ENCODE results near the gene CNN1.

CNN1 gene

DNA sequence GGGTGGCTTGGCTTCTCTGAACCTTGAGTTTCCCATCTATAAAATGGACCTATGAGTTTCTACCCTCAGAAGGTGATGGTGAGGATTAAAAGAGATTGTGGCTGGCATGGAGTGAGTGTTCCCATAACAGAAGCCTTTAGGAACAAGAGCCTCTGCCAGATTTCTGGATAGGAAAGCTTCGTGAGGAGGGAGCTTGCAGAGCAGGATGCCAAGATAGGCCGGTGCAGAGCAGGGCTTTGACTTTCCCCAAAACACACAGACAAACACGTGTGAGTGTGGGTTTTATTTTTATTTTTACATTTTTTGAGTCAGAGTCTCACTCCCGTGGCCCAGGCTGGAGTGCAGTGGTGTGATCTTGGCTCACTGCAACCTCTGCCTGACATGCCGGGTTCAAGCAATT lies 3.7 kb upstream of the CNN1 start:
- no peak overlapping the region for H3K23ac ChIP-seq (ENCODE audit: low read length in 2 of 2)
- no peak overlapping the region for H4K8ac ChIP-seq (ENCODE audit: low read length)
- no peak overlapping the region for H3K27ac ChIP-seq (ENCODE audit: low read length, poor library complexity, severe bottlenecking)
- peaks cover 4% of the 10 kb centered on the region for H3K79me1 ChIP-seq (replicated peaks; ENCODE audit: low read length, poor library complexity, severe bottlenecking)
- peak overlapping the region; percentile 15 for H3K9ac ChIP-seq (ENCODE audit: low read length)
- H3K27me3 ChIP-seq (ENCODE audit: control insufficient read depth in 1 of 2, insufficient read depth in 1 of 2, low read length in 2 of 2): peaks cover 0 to 8% of the 10 kb centered on the region in 2 experiments
- H2BK120ac ChIP-seq (ENCODE audit: low read depth, low read length): no peak overlapping the region
- H3K4me1 ChIP-seq (ENCODE audit: control insufficient read depth, insufficient read depth, low read depth, low read length): peaks cover 27% of the 10 kb centered on the region
- H3K18ac ChIP-seq (ENCODE audit: low read depth in 1 of 2, low read length in 2 of 2): no peak overlapping the region
- no peak overlapping the region for H4K91ac ChIP-seq (ENCODE audit: low read length)
- no peak overlapping the region for H3K4ac ChIP-seq (ENCODE audit: low read depth in 1 of 2, low read length in 2 of 2)
- no peak overlapping the region for H3K14ac ChIP-seq (ENCODE audit: low read length in 2 of 2)
- WGBS: 90% methylated on average over 4 of the region's 5 CpGs
- H3K4me2 ChIP-seq (ENCODE audit: low read length, poor library complexity, severe bottlenecking): no peak overlapping the region
- H2AK5ac ChIP-seq (ENCODE audit: low read length, severe bottlenecking): no peak overlapping the region
- H3K9me3 ChIP-seq (ENCODE audit: control insufficient read depth, low read length): no peaks in the 10 kb centered on the region
- no peak for DNase-seq
- H3K36me3 ChIP-seq (ENCODE audit: control insufficient read depth in 1 of 2, insufficient read depth in 2 of 2, low read depth in 1 of 2, low read length in 2 of 2): no peaks in the 10 kb centered on the region
- no peak overlapping the region for H2BK12ac ChIP-seq (ENCODE audit: low read length in 2 of 2)
- H2AFZ ChIP-seq (ENCODE audit: low read depth, low read length): no peak overlapping the region
- H2BK15ac ChIP-seq (ENCODE audit: low read depth, poor library complexity, severe bottlenecking): no peak overlapping the region
- H3K4me3 ChIP-seq (ENCODE audit: insufficient read depth in 1 of 2, low read depth in 1 of 2, low read length in 2 of 2): no peak overlapping the region
- no peak overlapping the region for H2BK5ac ChIP-seq (ENCODE audit: low read depth, low read length, poor library complexity, severe bottlenecking)

DNA sequence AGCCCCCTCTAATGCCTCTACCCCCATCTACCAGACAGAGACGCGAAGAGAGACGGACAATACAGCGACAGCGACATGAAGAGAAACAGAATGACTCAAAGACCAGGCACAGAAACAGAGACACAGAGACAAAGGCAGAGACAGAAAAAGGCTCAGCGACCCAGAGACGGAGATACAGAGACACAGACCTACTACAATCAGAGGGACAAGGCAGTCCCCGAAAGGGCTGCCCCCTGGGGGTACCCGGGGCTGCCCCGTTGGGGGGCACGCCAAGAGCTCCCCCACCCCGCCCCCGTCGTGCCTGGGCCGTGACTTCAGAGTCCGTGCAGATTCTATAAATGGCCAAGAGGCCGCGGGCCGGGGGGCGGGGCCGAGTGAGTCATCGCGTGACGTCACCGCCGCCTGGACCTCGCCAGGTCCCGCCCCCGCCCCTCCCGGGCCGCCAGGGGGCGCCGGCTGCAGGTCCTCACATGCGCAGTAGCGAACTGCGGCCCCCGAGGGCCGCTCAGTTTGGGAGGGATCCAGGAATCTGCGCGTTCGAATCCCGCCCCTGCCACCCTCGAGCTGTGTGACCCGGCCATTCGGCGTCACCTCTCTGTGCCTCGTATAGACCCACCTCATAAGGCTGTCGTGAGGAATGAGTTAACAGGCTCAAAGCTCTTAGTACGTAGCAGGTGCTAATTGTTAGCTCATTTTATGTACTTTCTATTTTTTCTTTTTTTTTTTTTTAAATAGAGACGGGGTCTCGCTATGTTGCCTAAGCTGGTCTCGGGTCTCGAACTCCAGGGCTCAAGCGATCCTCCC lies 2.7 kb upstream of the CNN1 start:
- Histone ChIP-seq H4K91ac (ENCODE audit: low read length) (peak overlapping the region; percentile 92), H2BK15ac (ENCODE audit: low read depth, poor library complexity, severe bottlenecking) (peak overlapping the region; percentile 95), H3K36me3 (ENCODE audit: control insufficient read depth in 1 of 2, insufficient read depth in 2 of 2, low read depth in 1 of 2, low read length in 2 of 2) (no peaks in the 10 kb centered on the region), H3K4me3 (ENCODE audit: insufficient read depth in 1 of 2, low read depth in 1 of 2, low read length in 2 of 2) (peak overlapping the region in 1 of 2 experiments; percentile 74), H2BK120ac (ENCODE audit: low read depth, low read length) (peak overlapping the region; percentile 91), H3K4ac (ENCODE audit: low read depth in 1 of 2, low read length in 2 of 2) (peak overlapping the region; percentile 81), H3K4me2 (ENCODE audit: low read length, poor library complexity, severe bottlenecking) (peak overlapping the region; percentile 57), H2AFZ (ENCODE audit: low read depth, low read length) (peak overlapping the region; percentile 60), H3K18ac (ENCODE audit: low read depth in 1 of 2, low read length in 2 of 2) (peak overlapping the region; percentile 72 to 92), H3K9ac (ENCODE audit: low read length) (peak overlapping the region; percentile 91), H3K14ac (ENCODE audit: low read length in 2 of 2) (no peak overlapping the region), H2BK12ac (ENCODE audit: low read length in 2 of 2) (peak overlapping the region; percentile 70 to 87), H3K23ac (ENCODE audit: low read length in 2 of 2) (no peak overlapping the region), H2AK5ac (ENCODE audit: low read length, severe bottlenecking) (peak overlapping the region; percentile 45), H4K8ac (ENCODE audit: low read length) (peak overlapping the region; percentile 97), H3K4me1 (ENCODE audit: control insufficient read depth, insufficient read depth, low read depth, low read length) (peaks cover 38% of the 10 kb centered on the region), H2BK5ac (ENCODE audit: low read depth, low read length, poor library complexity, severe bottlenecking) (no peak overlapping the region), H3K27ac (ENCODE audit: low read length, poor library complexity, severe bottlenecking) (peak overlapping the region; percentile 42), H3K79me1 (replicated peaks; ENCODE audit: low read length, poor library complexity, severe bottlenecking) (peaks cover 4% of the 10 kb centered on the region), H3K27me3 (ENCODE audit: control insufficient read depth in 1 of 2, insufficient read depth in 1 of 2, low read length in 2 of 2) (peaks cover 0 to 8% of the 10 kb centered on the region in 2 experiments), H3K9me3 (ENCODE audit: control insufficient read depth, low read length) (no peaks in the 10 kb centered on the region)
- 10% methylated on average over 53 of the region's 54 CpGs for WGBS
- DNase-seq: peak; percentile 91

DNA sequence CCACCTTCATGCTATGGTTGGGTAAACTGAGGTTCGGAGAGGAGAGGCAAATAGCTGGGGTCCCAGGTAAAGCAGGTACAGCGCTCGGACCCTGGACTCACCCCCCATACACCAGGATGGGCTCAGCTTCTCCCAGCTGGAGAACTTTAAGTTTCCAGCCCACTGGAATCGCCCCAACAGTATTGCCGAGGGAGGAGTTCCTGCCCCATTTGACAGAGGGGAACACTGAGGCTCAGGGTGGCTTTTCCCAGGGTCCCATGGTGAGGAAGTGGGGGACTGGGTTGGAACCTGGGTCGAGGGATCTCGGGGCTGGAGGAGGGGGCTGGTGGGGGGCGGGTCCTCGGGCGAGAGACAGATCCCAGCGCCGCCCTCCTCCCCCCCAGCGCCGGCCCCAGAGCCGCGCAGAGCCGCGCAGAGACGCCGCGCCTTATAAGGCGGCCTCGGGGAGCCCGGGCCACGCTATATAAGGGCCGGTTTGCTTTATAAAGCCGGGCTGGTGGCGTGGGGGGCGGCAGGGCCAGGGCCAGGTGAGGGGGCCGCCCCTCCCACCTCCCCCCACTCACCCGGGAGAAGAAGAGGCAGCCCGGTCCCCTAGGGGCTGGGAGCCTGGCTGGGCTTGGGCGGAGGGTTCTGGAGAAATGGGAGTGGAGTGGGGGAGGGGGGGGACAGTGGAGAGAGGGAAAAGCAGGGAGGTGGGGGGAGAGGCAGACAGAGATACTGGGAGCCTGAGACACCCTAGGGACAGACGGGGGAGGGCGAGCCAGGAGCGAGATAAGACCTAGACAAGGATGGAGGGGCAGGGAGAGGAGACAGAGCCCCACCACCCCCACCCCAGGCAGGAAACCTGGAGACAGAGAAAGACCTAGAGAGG lies 1.1 kb downstream of the CNN1 start:
- Histone ChIP-seq H3K9me3 (ENCODE audit: control insufficient read depth, low read length) (no peaks in the 10 kb centered on the region), H3K14ac (ENCODE audit: low read length in 2 of 2) (no peak overlapping the region), H2BK120ac (ENCODE audit: low read depth, low read length) (peak overlapping the region; percentile 71), H3K27ac (ENCODE audit: low read length, poor library complexity, severe bottlenecking) (peak overlapping the region; percentile 21), H3K23ac (ENCODE audit: low read length in 2 of 2) (no peak overlapping the region), H2BK5ac (ENCODE audit: low read depth, low read length, poor library complexity, severe bottlenecking) (no peak overlapping the region), H3K4me1 (ENCODE audit: control insufficient read depth, insufficient read depth, low read depth, low read length) (peaks cover 35% of the 10 kb centered on the region), H3K36me3 (ENCODE audit: control insufficient read depth in 1 of 2, insufficient read depth in 2 of 2, low read depth in 1 of 2, low read length in 2 of 2) (no peaks in the 10 kb centered on the region), H4K8ac (ENCODE audit: low read length) (peak overlapping the region; percentile 96), H2AFZ (ENCODE audit: low read depth, low read length) (peak overlapping the region; percentile 76), H2BK15ac (ENCODE audit: low read depth, poor library complexity, severe bottlenecking) (peak overlapping the region; percentile 95), H2AK5ac (ENCODE audit: low read length, severe bottlenecking) (peak overlapping the region; percentile 15), H3K4ac (ENCODE audit: low read depth in 1 of 2, low read length in 2 of 2) (peak overlapping the region; percentile 35 to 75), H3K4me3 (ENCODE audit: insufficient read depth in 1 of 2, low read depth in 1 of 2, low read length in 2 of 2) (peak overlapping the region; percentile 43 to 44), H2BK12ac (ENCODE audit: low read length in 2 of 2) (peak overlapping the region; percentile 71 to 75), H3K18ac (ENCODE audit: low read depth in 1 of 2, low read length in 2 of 2) (peak overlapping the region; percentile 82 to 86), H3K79me1 (replicated peaks; ENCODE audit: low read length, poor library complexity, severe bottlenecking) (peaks cover 4% of the 10 kb centered on the region), H3K27me3 (ENCODE audit: control insufficient read depth in 1 of 2, insufficient read depth in 1 of 2, low read length in 2 of 2) (peaks cover 0 to 10% of the 10 kb centered on the region in 2 experiments), H3K9ac (ENCODE audit: low read length) (peak overlapping the region; percentile 47), H3K4me2 (ENCODE audit: low read length, poor library complexity, severe bottlenecking) (peak overlapping the region; percentile 79), H4K91ac (ENCODE audit: low read length) (peak overlapping the region; percentile 79)
- 17% methylated on average over 9 of the region's 36 CpGs for WGBS
- peak; percentile 54 for DNase-seq

DNA sequence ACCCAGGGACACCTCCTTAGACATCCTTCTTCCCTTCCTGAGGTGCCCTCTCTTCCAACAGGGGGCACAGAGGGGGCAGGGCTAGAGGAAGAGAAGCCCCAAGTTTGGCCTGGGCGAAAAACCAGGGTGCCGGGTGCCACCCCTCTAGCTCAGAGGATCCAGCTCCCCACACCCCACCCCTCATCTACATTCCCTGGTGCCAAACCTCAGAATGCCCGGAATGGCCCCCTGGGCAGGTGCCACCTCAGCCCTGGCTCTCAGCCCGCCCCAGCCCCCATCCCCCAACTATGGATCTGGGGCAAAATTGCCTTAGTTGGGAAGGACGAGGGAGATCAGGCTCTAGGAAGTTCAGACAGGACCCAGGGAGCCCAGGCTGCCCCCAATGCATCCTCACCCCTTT lies 2.0 kb downstream of the CNN1 start:
- H3K9me3 ChIP-seq (ENCODE audit: control insufficient read depth, low read length): no peaks in the 10 kb centered on the region
- peaks cover 4% of the 10 kb centered on the region for H3K79me1 ChIP-seq (replicated peaks; ENCODE audit: low read length, poor library complexity, severe bottlenecking)
- no peak for DNase-seq
- H3K14ac ChIP-seq (ENCODE audit: low read length in 2 of 2): no peak overlapping the region
- H3K4me2 ChIP-seq (ENCODE audit: low read length, poor library complexity, severe bottlenecking): no peak overlapping the region
- no peak overlapping the region for H3K23ac ChIP-seq (ENCODE audit: low read length in 2 of 2)
- peaks cover 0 to 10% of the 10 kb centered on the region in 2 experiments for H3K27me3 ChIP-seq (ENCODE audit: control insufficient read depth in 1 of 2, insufficient read depth in 1 of 2, low read length in 2 of 2)
- peaks cover 33% of the 10 kb centered on the region for H3K4me1 ChIP-seq (ENCODE audit: control insufficient read depth, insufficient read depth, low read depth, low read length)
- H3K36me3 ChIP-seq (ENCODE audit: control insufficient read depth in 1 of 2, insufficient read depth in 2 of 2, low read depth in 1 of 2, low read length in 2 of 2): no peaks in the 10 kb centered on the region
- H3K4ac ChIP-seq (ENCODE audit: low read depth in 1 of 2, low read length in 2 of 2): no peak overlapping the region
- WGBS: 100% methylated on average over 3 of the region's 5 CpGs
- H4K8ac ChIP-seq (ENCODE audit: low read length): no peak overlapping the region
- H2BK120ac ChIP-seq (ENCODE audit: low read depth, low read length): no peak overlapping the region
- no peak overlapping the region for H3K9ac ChIP-seq (ENCODE audit: low read length)
- H3K27ac ChIP-seq (ENCODE audit: low read length, poor library complexity, severe bottlenecking): no peak overlapping the region
- no peak overlapping the region for H2BK15ac ChIP-seq (ENCODE audit: low read depth, poor library complexity, severe bottlenecking)
- H2AK5ac ChIP-seq (ENCODE audit: low read length, severe bottlenecking): no peak overlapping the region
- H2BK12ac ChIP-seq (ENCODE audit: low read length in 2 of 2): peak overlapping the region in 1 of 2 experiments; percentile 47
- no peak overlapping the region for H2AFZ ChIP-seq (ENCODE audit: low read depth, low read length)
- H3K18ac ChIP-seq (ENCODE audit: low read depth in 1 of 2, low read length in 2 of 2): no peak overlapping the region
- H2BK5ac ChIP-seq (ENCODE audit: low read depth, low read length, poor library complexity, severe bottlenecking): no peak overlapping the region
- no peak overlapping the region for H3K4me3 ChIP-seq (ENCODE audit: insufficient read depth in 1 of 2, low read depth in 1 of 2, low read length in 2 of 2)
- no peak overlapping the region for H4K91ac ChIP-seq (ENCODE audit: low read length)
